ENCODE data around the gene HBA1. TPM values are rescaled to one million over a fixed set of nuclear protein-coding genes. Genes with fewer than 3 reads are reported as not detected.
"Not testable (repeated sequence)": the region's sequence is repeated elsewhere in the genome, so short reads cannot be mapped to it uniquely, and the experiment has no call there.

Gene HBA1
- total RNA-seq, 2 donors from 2014 or later: 1.1 TPM; not detected in 1

GRCh38 chr16:149024-149660 is 27.3 kb upstream of the HBA1 start:
- Histone ChIP-seq H3K4me1 (ENCODE audit: control insufficient read depth, insufficient read depth, low read length) (no peaks in the 10 kb centered on the region), H3K4me3 (ENCODE audit: low read length) (no peak overlapping the region), H3K27me3 (ENCODE audit: control insufficient read depth, insufficient read depth, low read length, poor library complexity, severe bottlenecking) (peaks cover 43% of the 10 kb centered on the region), H3K36me3 (ENCODE audit: control insufficient read depth, insufficient read depth, low read length) (no peaks in the 10 kb centered on the region), H3K27ac (ENCODE audit: low read depth, low read length) (no peak overlapping the region), H3K9ac (ENCODE audit: extremely low read depth, low read length, poor library complexity, severe bottlenecking) (no peak overlapping the region), H3K9me3 (ENCODE audit: control insufficient read depth, low read length) (no peaks in the 10 kb centered on the region)
- H3K4me3 Mint-ChIP-seq: no peak overlapping the region
- no peak for DNase-seq
- H3K27me3 Mint-ChIP-seq (ENCODE audit: insufficient read depth): peaks cover 49% of the 10 kb centered on the region
- H3K4me1 Mint-ChIP-seq: no peaks in the 10 kb centered on the region
- 63 to 74% methylated on average over 8 to 9 of the region's 9 CpGs for WGBS, 2 experiments (ENCODE audit: insufficient coverage in 1 of 2, insufficient read length in 1 of 2)
- TF ChIP-seq CTCF (conservative IDR thresholded peaks at IDR 0.05): no peak
- H3K36me3 Mint-ChIP-seq (ENCODE audit: low read depth): no peaks in the 10 kb centered on the region
- no peak overlapping the region for H3K27ac Mint-ChIP-seq
- no peaks in the 10 kb centered on the region for H3K9me3 Mint-ChIP-seq

- H3K4me1 ChIP-seq (ENCODE audit: control insufficient read depth, insufficient read depth, low read length): no peaks in the 10 kb centered on the region
- Mint-ChIP-seq H3K27me3 (ENCODE audit: insufficient read depth) (peaks cover 75% of the 10 kb centered on the region), H3K4me3 (no peak within 1 kb of the TSS), H3K4me1 (peaks cover 5% of the 10 kb centered on the region), H3K36me3 (ENCODE audit: low read depth) (no peaks in the 10 kb centered on the region), H3K27ac (no peak within 1 kb of the TSS), H3K9me3 (peaks cover 2% of the 10 kb centered on the region)
- no peak within 1 kb of the TSS for H3K27ac ChIP-seq (ENCODE audit: low read depth, low read length)
- H3K9ac ChIP-seq (ENCODE audit: extremely low read depth, low read length, poor library complexity, severe bottlenecking): no peak within 1 kb of the TSS
- H3K4me3 ChIP-seq (ENCODE audit: low read length): no peak within 1 kb of the TSS
- TF ChIP-seq CTCF (conservative IDR thresholded peaks at IDR 0.05): no peak
- H3K36me3 ChIP-seq (ENCODE audit: control insufficient read depth, insufficient read depth, low read length): no peaks in the 10 kb centered on the region
- H3K9me3 ChIP-seq (ENCODE audit: control insufficient read depth, low read length): no peaks in the 10 kb centered on the region
- WGBS, 2 experiments (ENCODE audit: insufficient coverage in 1 of 2, insufficient read length in 1 of 2): 89 to 92% methylated on average over 10 to 17 of the region's 17 CpGs
- no peak for DNase-seq
- H3K27me3 ChIP-seq (ENCODE audit: control insufficient read depth, insufficient read depth, low read length, poor library complexity, severe bottlenecking): peaks cover 76% of the 10 kb centered on the region
These were observed 24.0 kb upstream of the HBA1 start, which contains the start of gene HBZ for GRCh38 chr16:152141-153128. TSS of gene HBZ (plus strand) at chr16:152644. CDS start at chr16:152910, 266 bp downstream.

GRCh38 chr16:153129-153521 is 23.4 kb upstream of the HBA1 start:
- H3K4me1 ChIP-seq (ENCODE audit: control insufficient read depth, insufficient read depth, low read length): not testable (repeated sequence)
- WGBS, 2 experiments (ENCODE audit: insufficient coverage in 1 of 2, insufficient read length in 1 of 2): 50 to 88% methylated on average over 1 to 2 of the region's 6 CpGs

GRCh38 chr16:153550-154216 is 22.8 kb upstream of the HBA1 start:
- H3K36me3 Mint-ChIP-seq (ENCODE audit: low read depth); H3K9ac ChIP-seq (ENCODE audit: extremely low read depth, low read length, poor library complexity, severe bottlenecking); H3K4me3 ChIP-seq (ENCODE audit: low read length); H3K4me1 ChIP-seq (ENCODE audit: control insufficient read depth, insufficient read depth, low read length); H3K9me3 Mint-ChIP-seq; H3K27ac Mint-ChIP-seq; DNase-seq; H3K4me1 Mint-ChIP-seq; H3K36me3 ChIP-seq (ENCODE audit: control insufficient read depth, insufficient read depth, low read length); H3K27ac ChIP-seq (ENCODE audit: low read depth, low read length); H3K9me3 ChIP-seq (ENCODE audit: control insufficient read depth, low read length): not testable (repeated sequence)
- Mint-ChIP-seq H3K4me3 (peak overlapping the region; percentile 57), H3K27me3 (ENCODE audit: insufficient read depth) (peaks cover 81% of the 10 kb centered on the region)
- no CpG with 5 or more reads among the region's 74 CpGs for WGBS, 2 experiments (ENCODE audit: insufficient coverage in 1 of 2, insufficient read length in 1 of 2)
- H3K27me3 ChIP-seq (ENCODE audit: control insufficient read depth, insufficient read depth, low read length, poor library complexity, severe bottlenecking): peaks cover 83% of the 10 kb centered on the region

More at GRCh38 chr16:153129-153521, 23.4 kb upstream of the HBA1 start:
- not testable (repeated sequence) for H3K9me3 ChIP-seq (ENCODE audit: control insufficient read depth, low read length); DNase-seq; H3K36me3 Mint-ChIP-seq (ENCODE audit: low read depth); H3K36me3 ChIP-seq (ENCODE audit: control insufficient read depth, insufficient read depth, low read length); H3K9me3 Mint-ChIP-seq; H3K9ac ChIP-seq (ENCODE audit: extremely low read depth, low read length, poor library complexity, severe bottlenecking); H3K27ac Mint-ChIP-seq; H3K4me3 ChIP-seq (ENCODE audit: low read length); H3K4me1 Mint-ChIP-seq; H3K27ac ChIP-seq (ENCODE audit: low read depth, low read length); H3K4me3 Mint-ChIP-seq
- peaks cover 82% of the 10 kb centered on the region for H3K27me3 ChIP-seq (ENCODE audit: control insufficient read depth, insufficient read depth, low read length, poor library complexity, severe bottlenecking)
- H3K27me3 Mint-ChIP-seq (ENCODE audit: insufficient read depth): peaks cover 82% of the 10 kb centered on the region
